OCI-LY7 (cell line): ENCODE data around the gene SH2D3C. TPM values are rescaled to one million over a fixed set of nuclear protein-coding genes. Genes with fewer than 3 reads are reported as not detected.

Experiments used
- Bru-seq: library from RNA; stranded (reverse); fragments of 400-500 nt; gene quantifications from one replicate; lab custom pipeline; 2021; lab: Mats Ljungman, UMichigan
- BruChase-seq, 2 experiments: library from RNA; stranded (reverse); fragments of 400-500 nt; gene quantifications; one replicate each; lab custom pipeline; 2021; lab: Mats Ljungman, UMichigan
- BruUV-seq: library from RNA; stranded (reverse); fragments of 400-500 nt; replicated peaks from 2 replicates; lab custom pipeline; 2021; lab: Mats Ljungman, UMichigan
- CTCF ChIA-PET: fragments of 300-600 bp; sonication (Branson Sonifier 250); formaldehyde crosslinking; loops from one replicate; lab custom pipeline; 2022; ENCODE audit warnings: antibody characterized with exemption; ENCODE audit not compliant: unreplicated experiment; lab: Charles Lee
- POLR2A ChIA-PET: fragments of 300-600 bp; sonication (Branson Sonifier 250); formaldehyde crosslinking; loops from one replicate; lab custom pipeline; 2022; ENCODE audit warnings: antibody characterized with exemption; lab: Charles Lee
- DNase-seq: peaks from one replicate; pipeline ENCODE4 v3.0.0-alpha.2; 2015; ENCODE audit warnings: low spot score
- H2AFZ ChIP-seq: fragments of 200-600 bp; sonication (generic), shearing (Covaris generic); 2 replicates; pipeline ENCODE4 v1.6.1; 2014; ENCODE audit warnings: mild to moderate bottlenecking, antibody characterized with exemption, low read length, moderate library complexity
- H3K27ac ChIP-seq: fragments of 200-600 bp; sonication (generic); 2 replicates; pipeline ENCODE4 v1.5.1; 2014; ENCODE audit warnings: mixed run types, low read depth, mild to moderate bottlenecking, moderate library complexity, low read length, inconsistent platforms; ENCODE audit not compliant: poor library complexity, severe bottlenecking
- H3K36me3 ChIP-seq: fragments of 200-600 bp; sonication (generic); 2 replicates; pipeline ENCODE4 v1.6.1; 2014; ENCODE audit warnings: mild to moderate bottlenecking, antibody characterized with exemption, low read length, moderate library complexity, mixed read lengths; ENCODE audit not compliant: insufficient read depth
- H3K4me1 ChIP-seq: fragments of 200-600 bp; sonication (generic); 2 replicates; pipeline ENCODE4 v1.5.1; 2014; ENCODE audit warnings: mild to moderate bottlenecking, low read length; ENCODE audit not compliant: insufficient read depth, poor library complexity, severe bottlenecking
- H3K4me2 ChIP-seq: fragments of 200-600 bp; sonication (generic); 2 replicates; pipeline ENCODE4 v1.6.1; 2014; ENCODE audit warnings: mild to moderate bottlenecking, low read length
- H3K4me3 ChIP-seq: fragments of 200-600 bp; sonication (generic); 2 replicates; pipeline ENCODE4 v1.5.1; 2014; ENCODE audit warnings: mild to moderate bottlenecking, low read depth, low read length; ENCODE audit not compliant: poor library complexity, severe bottlenecking
- H3K79me2 ChIP-seq: fragments of 200-600 bp; sonication (generic); 2 replicates; pipeline ENCODE4 v1.6.1; 2016; ENCODE audit warnings: low read depth, mild to moderate bottlenecking, low read length, moderate library complexity, mixed read lengths; ENCODE audit not compliant: insufficient read depth
- H3K9me2 ChIP-seq: fragments of 200-600 bp; sonication (generic); 2 replicates; pipeline ENCODE4 v1.6.1; 2016; ENCODE audit warnings: mild to moderate bottlenecking, low read length, mixed read lengths; ENCODE audit not compliant: insufficient read depth
- H3K9me3 ChIP-seq: fragments of 200-600 bp; sonication (generic); 2 replicates; pipeline ENCODE4 v1.6.1; 2014; ENCODE audit warnings: mild to moderate bottlenecking, mixed run types, low read length, mixed read lengths
- H4K20me1 ChIP-seq: fragments of 200-600 bp; sonication (generic); 2 replicates; pipeline ENCODE4 v1.6.1; 2014; ENCODE audit warnings: mild to moderate bottlenecking, antibody characterized with exemption, low read length, moderate library complexity, mixed read lengths; ENCODE audit not compliant: insufficient read depth
- EZH2phosphoT487 ChIP-seq: fragments of 200-600 bp; sonication (generic); IDR thresholded peaks from 2 replicates; pipeline ENCODE4 v1.6.1; 2018; ENCODE audit warnings: low read depth, borderline replicate concordance, mild to moderate bottlenecking, mixed run types, antibody characterized with exemption, low read length, moderate library complexity, mixed read lengths
- intact Hi-C: fragments of 100-400 bp; cut with micrococcal nuclease; formaldehyde crosslinking; loops from one replicate; pipeline ENCODE4 v1.10.0; 2022; ENCODE audit not compliant: unreplicated experiment
- long read RNA-seq: library from polyadenylated mRNA; stranded (forward); transcript quantifications from one replicate; pipeline ENCODE4 v2.0.0, GENCODE V29; 2022
- total RNA-seq, 2 experiments: library from RNA; depleted of rRNA in 1 of 2; stranded (reverse); fragments of >200 nt in 1 of 2; shearing (Covaris generic) in 1 of 2; gene quantifications; 2 replicates each; pipeline ENCODE4 v1.2.3, GENCODE V29; 2014 to 2022
- TF ChIP-seq, protein P1 (sequence below): fragments of 200-600 bp; sonication (generic); conservative IDR thresholded peaks from 2 replicates; pipeline ENCODE4 v1.5.1; 2014; ENCODE audit warnings: mild to moderate bottlenecking, antibody characterized with exemption, low read length, moderate library complexity, mixed read lengths

Gene SH2D3C, protein sequence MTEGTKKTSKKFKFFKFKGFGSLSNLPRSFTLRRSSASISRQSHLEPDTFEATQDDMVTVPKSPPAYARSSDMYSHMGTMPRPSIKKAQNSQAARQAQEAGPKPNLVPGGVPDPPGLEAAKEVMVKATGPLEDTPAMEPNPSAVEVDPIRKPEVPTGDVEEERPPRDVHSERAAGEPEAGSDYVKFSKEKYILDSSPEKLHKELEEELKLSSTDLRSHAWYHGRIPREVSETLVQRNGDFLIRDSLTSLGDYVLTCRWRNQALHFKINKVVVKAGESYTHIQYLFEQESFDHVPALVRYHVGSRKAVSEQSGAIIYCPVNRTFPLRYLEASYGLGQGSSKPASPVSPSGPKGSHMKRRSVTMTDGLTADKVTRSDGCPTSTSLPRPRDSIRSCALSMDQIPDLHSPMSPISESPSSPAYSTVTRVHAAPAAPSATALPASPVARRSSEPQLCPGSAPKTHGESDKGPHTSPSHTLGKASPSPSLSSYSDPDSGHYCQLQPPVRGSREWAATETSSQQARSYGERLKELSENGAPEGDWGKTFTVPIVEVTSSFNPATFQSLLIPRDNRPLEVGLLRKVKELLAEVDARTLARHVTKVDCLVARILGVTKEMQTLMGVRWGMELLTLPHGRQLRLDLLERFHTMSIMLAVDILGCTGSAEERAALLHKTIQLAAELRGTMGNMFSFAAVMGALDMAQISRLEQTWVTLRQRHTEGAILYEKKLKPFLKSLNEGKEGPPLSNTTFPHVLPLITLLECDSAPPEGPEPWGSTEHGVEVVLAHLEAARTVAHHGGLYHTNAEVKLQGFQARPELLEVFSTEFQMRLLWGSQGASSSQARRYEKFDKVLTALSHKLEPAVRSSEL
- 38.5 and 40.0 TPM in 2 replicates for total RNA-seq (2014; rRNA removed; shearing (Covaris generic))
- 39.1 and 45.7 TPM in 2 replicates for total RNA-seq (2022)
- Bru-seq, nascent RNA: percentile 68 among the genes with signal in this experiment
- percentile 84 among the genes with signal in this experiment for BruChase-seq, experiment 1, labeled RNA remaining after a 6-hour chase
- BruChase-seq, experiment 2, labeled RNA remaining after a 2-hour chase: percentile 73 among the genes with signal in this experiment
- long read RNA-seq, transcript SH2D3C-201 (12 exons, 3,124 nt): major isoform, 53 of 180 reads
- long read RNA-seq, partial matches to known transcripts: 64 of 180 reads
- long read RNA-seq, other reads (novel, unspliced or antisense): 63 of 180 reads

DNA sequence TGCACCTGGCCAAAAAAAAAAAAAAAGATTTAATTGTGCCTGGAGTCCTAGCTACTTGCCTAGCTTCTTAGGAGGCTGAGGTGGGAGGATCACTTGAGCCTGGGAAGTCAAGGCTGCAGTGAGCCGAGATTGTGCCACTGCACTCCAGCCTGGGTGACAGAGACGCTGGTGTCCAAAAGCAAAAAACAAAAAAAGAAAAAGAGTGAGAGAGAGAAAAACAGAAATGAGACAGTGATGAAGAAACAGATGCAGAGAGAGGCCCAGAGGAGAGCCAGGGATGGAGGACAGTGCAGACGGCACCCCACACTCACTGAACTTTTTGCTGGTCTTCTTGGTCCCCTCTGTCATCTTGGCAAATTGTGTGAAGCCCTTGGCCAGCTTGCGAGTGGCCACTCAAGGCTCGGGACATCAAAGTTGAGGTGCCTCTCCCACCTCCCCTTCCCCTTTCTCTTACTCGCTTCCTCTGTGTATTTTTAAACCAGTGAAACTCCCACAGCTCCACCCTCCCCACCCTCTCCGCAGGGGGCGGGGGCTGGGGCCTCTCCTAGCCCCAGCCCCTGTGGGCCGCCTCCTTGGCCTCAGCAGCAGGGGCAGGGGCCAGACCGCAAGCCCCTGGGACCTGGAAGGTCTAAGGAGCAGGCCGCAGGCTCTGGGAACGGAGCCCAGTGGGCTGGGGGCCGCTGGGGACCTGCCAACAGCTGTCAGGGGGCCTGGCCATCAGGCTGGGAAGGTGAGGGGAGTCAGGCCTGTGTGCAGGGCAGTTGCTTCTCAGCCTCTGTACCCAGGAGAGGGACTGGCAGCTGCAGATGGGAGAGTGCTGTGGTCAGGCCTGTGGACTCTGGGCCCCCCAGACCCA lies at the start of gene SH2D3C:
Gene SH2D3C (minus strand): TSS at position 387 of the 856 bp plus-strand sequence. CDS start 39 bp downstream, at position 348.
- TF ChIP-seq, protein P1, sequence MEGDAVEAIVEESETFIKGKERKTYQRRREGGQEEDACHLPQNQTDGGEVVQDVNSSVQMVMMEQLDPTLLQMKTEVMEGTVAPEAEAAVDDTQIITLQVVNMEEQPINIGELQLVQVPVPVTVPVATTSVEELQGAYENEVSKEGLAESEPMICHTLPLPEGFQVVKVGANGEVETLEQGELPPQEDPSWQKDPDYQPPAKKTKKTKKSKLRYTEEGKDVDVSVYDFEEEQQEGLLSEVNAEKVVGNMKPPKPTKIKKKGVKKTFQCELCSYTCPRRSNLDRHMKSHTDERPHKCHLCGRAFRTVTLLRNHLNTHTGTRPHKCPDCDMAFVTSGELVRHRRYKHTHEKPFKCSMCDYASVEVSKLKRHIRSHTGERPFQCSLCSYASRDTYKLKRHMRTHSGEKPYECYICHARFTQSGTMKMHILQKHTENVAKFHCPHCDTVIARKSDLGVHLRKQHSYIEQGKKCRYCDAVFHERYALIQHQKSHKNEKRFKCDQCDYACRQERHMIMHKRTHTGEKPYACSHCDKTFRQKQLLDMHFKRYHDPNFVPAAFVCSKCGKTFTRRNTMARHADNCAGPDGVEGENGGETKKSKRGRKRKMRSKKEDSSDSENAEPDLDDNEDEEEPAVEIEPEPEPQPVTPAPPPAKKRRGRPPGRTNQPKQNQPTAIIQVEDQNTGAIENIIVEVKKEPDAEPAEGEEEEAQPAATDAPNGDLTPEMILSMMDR: no peak
- TF ChIP-seq EZH2phosphoT487: no peak
- H3K4me2 ChIP-seq: peak within 1 kb of the TSS; percentile 93
- BruUV-seq: TSS peak; percentile 85
- no peaks in the 10 kb centered on the region for H3K9me3 ChIP-seq
- CTCF ChIA-PET: interaction anchor here (0.6 kb wide), 1 partner anchor 190 kb away, joined by 4 read pairs; no protein-coding TSS in a partner anchor
- no peaks in the 10 kb centered on the region for H3K9me2 ChIP-seq
- peaks cover 46% of the 10 kb centered on the region for H3K79me2 ChIP-seq
- intact Hi-C loops: loop anchor here (1.0 to 5.0 kb wide), 3 partner anchors 8 to 289 kb away; partner anchors contain the start of genes CDK9, EEIG1, NAIF1 and SLC25A25
- peak; percentile 77 for DNase-seq
- H2AFZ ChIP-seq: no peak within 1 kb of the TSS
- H4K20me1 ChIP-seq: no peaks in the 10 kb centered on the region
- POLR2A ChIA-PET: interaction anchor here (0.7 to 2.6 kb wide), 8 partner anchors 8 to 328 kb away, joined by 3 to 8 read pairs (median 4); no protein-coding TSS in a partner anchor
- H3K36me3 ChIP-seq: peaks cover 20% of the 10 kb centered on the region
- H3K4me1 ChIP-seq: peaks cover 70% of the 10 kb centered on the region
- H3K4me3 ChIP-seq: peak within 1 kb of the TSS; percentile 88
- peak within 1 kb of the TSS; percentile 95 for H3K27ac ChIP-seq

DNA sequence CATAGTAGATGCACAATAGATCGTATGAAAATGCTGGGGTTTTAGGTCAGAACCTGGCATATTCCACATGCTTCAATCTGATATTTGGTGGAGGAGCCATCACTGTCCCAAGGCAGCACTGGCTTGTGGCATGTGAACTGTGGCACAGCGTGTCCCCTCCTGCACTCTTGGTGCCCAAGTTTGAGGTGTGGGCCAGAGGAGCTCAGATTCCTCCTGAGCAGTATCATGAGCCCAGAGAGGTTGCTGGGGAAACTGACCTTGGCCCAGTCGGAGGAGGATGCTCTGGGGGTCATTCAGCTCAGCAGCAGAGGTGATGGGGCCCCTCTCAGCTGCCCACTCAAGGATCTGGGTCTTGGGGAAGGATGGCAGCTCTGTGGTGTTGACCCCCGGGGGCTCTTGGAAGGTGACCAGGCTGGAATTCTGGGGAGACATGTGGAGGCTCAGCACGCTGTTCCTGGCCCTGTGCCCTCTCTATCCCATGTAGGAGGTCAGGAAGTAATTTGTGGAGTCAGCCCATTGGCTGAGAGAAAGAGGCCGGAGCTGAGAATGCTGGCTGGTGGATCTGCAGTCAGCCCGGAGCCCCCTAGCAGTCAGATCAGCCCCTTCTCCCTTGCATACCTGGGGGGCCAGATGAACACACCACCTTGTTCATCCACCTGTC lies 47.9 kb upstream of the SH2D3C start:
- POLR2A ChIA-PET: no interaction called here
- TF ChIP-seq, protein P1: no peak
- no peak for TF ChIP-seq EZH2phosphoT487
- CTCF ChIA-PET: no interaction called here
- Histone ChIP-seq H4K20me1 (no peaks in the 10 kb centered on the region), H3K4me3 (no peak overlapping the region), H3K9me3 (no peaks in the 10 kb centered on the region), H3K27ac (no peak overlapping the region), H3K4me2 (no peak overlapping the region), H3K36me3 (no peaks in the 10 kb centered on the region), H3K9me2 (no peaks in the 10 kb centered on the region), H2AFZ (no peak overlapping the region), H3K4me1 (no peaks in the 10 kb centered on the region), H3K79me2 (no peaks in the 10 kb centered on the region)
- no TSS peak for BruUV-seq
- DNase-seq: no peak
- intact Hi-C loops: no loop called here
